Measurements from ENCODE around the gene FASTKD2.

FASTKD2 gene

GRCh38 chr2:206765242-206766056, at the start of gene FASTKD2, which contains the start of gene MDH1B:
TSS of gene FASTKD2 (plus strand) at chr2:206765606. CDS start at chr2:206766694, 1,088 bp downstream.
TSS of gene MDH1B (minus strand) at chr2:206765328. CDS start at chr2:206765271, 57 bp downstream.
- peak; percentile 70 for DNase-seq (ENCODE audit: low read depth in 2 of 2)

- no peak for DNase-seq (ENCODE audit: low read depth in 2 of 2)
Observed at GRCh38 chr2:206716623-206717022, 48.8 kb upstream of the FASTKD2 start.

- DNase-seq (ENCODE audit: low read depth in 2 of 2) = no peak
Observed at GRCh38 chr2:206718296-206718695, 47.1 kb upstream of the FASTKD2 start, which contains the start of gene DYTN. TSS of gene DYTN (minus strand) at chr2:206718396. CDS start at chr2:206718279, 117 bp downstream.

- no peak for DNase-seq (ENCODE audit: low read depth in 2 of 2)
Observed at GRCh38 chr2:206721256-206721920, 44.0 kb upstream of the FASTKD2 start.

GRCh38 chr2:206723288-206723687, 42.1 kb upstream of the FASTKD2 start:
- DNase-seq (ENCODE audit: low read depth in 2 of 2) = no peak

GRCh38 chr2:206727287-206727686, 38.1 kb upstream of the FASTKD2 start:
- no peak for DNase-seq (ENCODE audit: low read depth in 2 of 2)

- no peak for DNase-seq (ENCODE audit: low read depth in 2 of 2)
Observed at GRCh38 chr2:206728277-206729199, 36.9 kb upstream of the FASTKD2 start.

- DNase-seq (ENCODE audit: low read depth in 2 of 2) = no peak
Observed at GRCh38 chr2:206733341-206733740, 32.1 kb upstream of the FASTKD2 start.

GRCh38 chr2:206736935-206737334, 28.5 kb upstream of the FASTKD2 start:
- no peak for DNase-seq (ENCODE audit: low read depth in 2 of 2)

GRCh38 chr2:206739271-206739670, 26.1 kb upstream of the FASTKD2 start:
- no peak for DNase-seq (ENCODE audit: low read depth in 2 of 2)

GRCh38 chr2:206740800-206741199, 24.6 kb upstream of the FASTKD2 start:
- DNase-seq (ENCODE audit: low read depth in 2 of 2) = no peak

- no peak for DNase-seq (ENCODE audit: low read depth in 2 of 2)
Observed at GRCh38 chr2:206756816-206757215, 8.6 kb upstream of the FASTKD2 start.

GRCh38 chr2:206764673-206765241, 649 bp upstream of the FASTKD2 start:
- DNase-seq (ENCODE audit: low read depth in 2 of 2) = no peak

- DNase-seq (ENCODE audit: low read depth in 2 of 2) = no peak
Observed at GRCh38 chr2:206766057-206766930, 888 bp downstream of the FASTKD2 start.

GRCh38 chr2:206774871-206775270, 9.5 kb downstream of the FASTKD2 start:
- DNase-seq (ENCODE audit: low read depth in 2 of 2) = no peak

- DNase-seq (ENCODE audit: low read depth in 2 of 2) = no peak
Observed at GRCh38 chr2:206776432-206776831, 11.0 kb downstream of the FASTKD2 start.

GRCh38 chr2:206780671-206781070, 15.3 kb downstream of the FASTKD2 start:
- no peak for DNase-seq (ENCODE audit: low read depth in 2 of 2)

GRCh38 chr2:206783718-206784117, 18.3 kb downstream of the FASTKD2 start:
- no peak for DNase-seq (ENCODE audit: low read depth in 2 of 2)

GRCh38 chr2:206784559-206785353, 19.4 kb downstream of the FASTKD2 start:
- no peak for DNase-seq (ENCODE audit: low read depth in 2 of 2)

Measured in stimulated activated CD4-positive, alpha-beta T cell treated with anti-CD3 and anti-CD28 coated beads, Interleukin-1b, Interleukin-23, amount 100 ng/mL, for 4 hours (primary cell).